CD14-positive monocyte (primary cell): ENCODE results near the gene ONECUT1. TPM values are rescaled to one million over a fixed set of nuclear protein-coding genes. Genes with fewer than 3 reads are reported as not detected.

Experiments
- DNase-seq, 3 donors: peaks; one replicate each; pipeline ENCODE4 v3.0.0-alpha.2; 2011 to 2022
- H2AFZ ChIP-seq: 2 replicates; pipeline ENCODE4 v1.6.0; 2012; ENCODE audit warnings: mild to moderate bottlenecking, low read depth, low read length, inconsistent platforms; ENCODE audit not compliant: insufficient read depth, poor library complexity, severe bottlenecking
- H3K27ac ChIP-seq, 2 donors: 1 replicate in 1 of 2; 2 replicates in 1 of 2; pipeline ENCODE4 v1.5.1; 2012 to 2013; ENCODE audit warnings: low read length in 2 of 2, control low read depth in 1 of 2, inconsistent platforms in 1 of 2, low read depth in 1 of 2, mild to moderate bottlenecking in 1 of 2
- H3K27me3 ChIP-seq, 2 donors: one replicate each; pipeline versions ENCODE4 v1.6.0 to v1.6.1; 2011 to 2013; ENCODE audit warnings: low read length in 2 of 2; ENCODE audit not compliant: control insufficient read depth in 2 of 2, insufficient read depth in 2 of 2
- H3K36me3 ChIP-seq, 2 donors: replicated peaks in 1 of 2; 1 replicate in 1 of 2; 2 replicates in 1 of 2; pipeline versions ENCODE4 v1.5.1 to v1.6.1; 2012 to 2013; ENCODE audit warnings: low read length in 2 of 2, control low read depth in 1 of 2, inconsistent platforms in 1 of 2, mild to moderate bottlenecking in 1 of 2; ENCODE audit not compliant: insufficient read depth in 2 of 2, control insufficient read depth in 1 of 2
- H3K4me1 ChIP-seq, 2 donors: 1 replicate in 1 of 2; 2 replicates in 1 of 2; pipeline versions ENCODE4 v1.5.1 to v1.6.1; 2012 to 2013; ENCODE audit warnings: low read length in 2 of 2, control low read depth in 1 of 2, inconsistent platforms in 1 of 2, mild to moderate bottlenecking in 1 of 2, moderate library complexity in 1 of 2; ENCODE audit not compliant: insufficient read depth in 2 of 2, control insufficient read depth in 1 of 2
- H3K4me2 ChIP-seq: replicated peaks from 2 replicates; pipeline ENCODE3; 2012; ENCODE audit warnings: low read length, moderate library complexity, mild to moderate bottlenecking; ENCODE audit not compliant: poor library complexity, severe bottlenecking; ENCODE audit errors: extremely low read depth
- H3K4me3 ChIP-seq, 3 experiments: fragments of 200-600 bp in 1 of 3; sonication (generic) in 1 of 3; replicated peaks in 1 of 3; 1 replicate in 2 of 3; 2 replicates in 1 of 3; pipeline ENCODE4 v1.5.1; 2011 to 2013; ENCODE audit warnings: low read length in 3 of 3, mild to moderate bottlenecking in 3 of 3, control low read depth in 2 of 3, low read depth in 2 of 3, inconsistent platforms in 1 of 3, moderate library complexity in 1 of 3
- H3K79me2 ChIP-seq: 2 replicates; pipeline ENCODE4 v1.6.0; 2012; ENCODE audit warnings: mild to moderate bottlenecking, control low read depth, inconsistent platforms, low read length, moderate library complexity; ENCODE audit not compliant: insufficient read depth
- H3K9ac ChIP-seq: 2 replicates; pipeline ENCODE4 v1.6.0; 2017; ENCODE audit warnings: low read length, mild to moderate bottlenecking; ENCODE audit not compliant: insufficient read depth, poor library complexity, severe bottlenecking
- H3K9me3 ChIP-seq, 2 donors: replicated peaks in 1 of 2; 1 replicate in 1 of 2; 2 replicates in 1 of 2; pipeline versions ENCODE4 v1.5.1 to v1.6.1; 2012 to 2013; ENCODE audit warnings: low read length in 2 of 2, control low read depth in 1 of 2; ENCODE audit not compliant: control insufficient read depth in 1 of 2, insufficient read depth in 1 of 2
- H4K20me1 ChIP-seq: 2 replicates; pipeline ENCODE4 v1.6.0; 2012; ENCODE audit warnings: mild to moderate bottlenecking, low read length, control low read depth, moderate library complexity; ENCODE audit not compliant: insufficient read depth
- H3K27ac Mint-ChIP-seq, 7 donors: one replicate each; pipeline ENCODE4 v1.8.0; 2020; ENCODE audit warnings: mild to moderate bottlenecking in 7 of 7, mixed read lengths in 7 of 7, moderate library complexity in 6 of 7, inconsistent platforms in 2 of 7
- H3K27me3 Mint-ChIP-seq, 3 donors: one replicate each; pipeline ENCODE4 v1.8.0; 2021 to 2022; ENCODE audit warnings: low read depth in 3 of 3, mild to moderate bottlenecking in 3 of 3, mixed read lengths in 3 of 3, moderate library complexity in 3 of 3, inconsistent platforms in 1 of 3
- H3K36me3 Mint-ChIP-seq, 2 donors: one replicate each; pipeline ENCODE4 v1.8.0; 2020; ENCODE audit warnings: mixed read lengths in 2 of 2, inconsistent platforms in 1 of 2, mild to moderate bottlenecking in 1 of 2
- H3K4me1 Mint-ChIP-seq: one replicate; pipeline ENCODE4 v1.8.0; 2020; ENCODE audit warnings: mild to moderate bottlenecking, mixed read lengths
- H3K4me3 Mint-ChIP-seq, 2 donors: one replicate each; pipeline ENCODE4 v1.8.0; 2020; ENCODE audit warnings: mild to moderate bottlenecking in 2 of 2, mixed read lengths in 2 of 2, moderate library complexity in 1 of 2
- H3K9me3 Mint-ChIP-seq, 7 donors: one replicate each; pipeline ENCODE4 v1.8.0; 2020 to 2022; ENCODE audit warnings: mixed read lengths in 7 of 7, mild to moderate bottlenecking in 6 of 7, moderate library complexity in 6 of 7, inconsistent platforms in 2 of 7
- CTCF ChIP-seq: fragments of 200-600 bp; IDR thresholded peaks from one replicate; pipeline ENCODE4 v1.8.0; 2022; ENCODE audit warnings: antibody characterized with exemption, mild to moderate bottlenecking
- WGBS: methylation state at CpG from one replicate; pipeline ENCODE4 v1.1.5; 2013; ENCODE audit warnings: missing lambda C conversion rate; ENCODE audit not compliant: insufficient coverage; 5-methylcytosine and 5-hydroxymethylcytosine counted together
- intact Hi-C, 2 donors: fragments of 100-400 bp; cut with micrococcal nuclease; formaldehyde crosslinking; loops; one replicate each; pipeline versions ENCODE4 v1.15.0 to v1.15.1; 2023
- polyA plus RNA-seq, 3 donors: library from polyadenylated mRNA; depleted of rRNA in 1 of 3; unstranded in 2 of 3; stranded (reverse) in 1 of 3; fragments of 300-500 nt in 2 of 3; fragments of >200 nt in 1 of 3; fragmentation: Illumina TruSeq in 2 of 3; gene quantifications; 1 replicate in 2 of 3; 2 replicates in 1 of 3; pipeline ENCODE4 v1.2.3, GENCODE V29; 2012 to 2021

Gene ONECUT1
- polyA plus RNA-seq, 3 donors, result not detected

DNA sequence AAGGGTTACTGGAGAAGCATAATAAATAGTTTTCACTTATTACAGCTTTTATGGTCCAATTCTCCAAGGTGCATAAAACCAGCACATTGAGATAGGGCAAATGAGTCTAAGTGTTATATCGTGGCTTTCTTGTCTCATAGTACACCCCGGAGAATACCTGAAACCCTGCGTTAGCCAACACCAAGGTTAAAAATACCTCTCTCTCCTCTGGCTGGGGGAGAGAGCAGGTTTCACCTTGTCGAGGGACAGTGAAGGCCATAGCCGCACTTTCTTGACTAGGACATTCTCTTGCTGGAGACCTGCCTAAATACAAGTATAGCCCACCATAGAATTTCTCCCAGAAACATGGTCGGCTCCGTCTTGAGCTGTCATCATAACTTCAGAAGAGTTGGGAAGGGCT is 59.5 kb downstream of the ONECUT1 start:
- no peak for TF ChIP-seq CTCF
- no peaks in the 10 kb centered on the region for H3K9me3 Mint-ChIP-seq
- H3K4me3 ChIP-seq, result no peak overlapping the region
- no peak for DNase-seq
- H3K9me3 ChIP-seq, result no peaks in the 10 kb centered on the region
- no peaks in the 10 kb centered on the region for H3K4me1 ChIP-seq
- H3K27ac Mint-ChIP-seq, result no peak overlapping the region
- intact Hi-C loops, result loop anchor here in 1 of 2 donors (10.0 kb wide), 1 partner anchor 396 kb away; no protein-coding TSS in a partner anchor
- H3K4me2 ChIP-seq, result no peak overlapping the region
- peaks cover 0 to 2% (median 0%) of the 10 kb centered on the region in 3 donors for H3K27me3 Mint-ChIP-seq
- no peak overlapping the region for H3K27ac ChIP-seq
- no peaks in the 10 kb centered on the region for H3K79me2 ChIP-seq
- H2AFZ ChIP-seq, result no peak overlapping the region
- H3K27me3 ChIP-seq, result no peaks in the 10 kb centered on the region
- no peaks in the 10 kb centered on the region for H4K20me1 ChIP-seq
- no peaks in the 10 kb centered on the region for H3K36me3 ChIP-seq
- H3K9ac ChIP-seq, result no peak overlapping the region
- H3K4me1 Mint-ChIP-seq, result peaks cover 15% of the 10 kb centered on the region
- H3K4me3 Mint-ChIP-seq, result no peak overlapping the region
- WGBS, result 100% methylated on average over 2 of the region's 7 CpGs
- H3K36me3 Mint-ChIP-seq, result no peaks in the 10 kb centered on the region

DNA sequence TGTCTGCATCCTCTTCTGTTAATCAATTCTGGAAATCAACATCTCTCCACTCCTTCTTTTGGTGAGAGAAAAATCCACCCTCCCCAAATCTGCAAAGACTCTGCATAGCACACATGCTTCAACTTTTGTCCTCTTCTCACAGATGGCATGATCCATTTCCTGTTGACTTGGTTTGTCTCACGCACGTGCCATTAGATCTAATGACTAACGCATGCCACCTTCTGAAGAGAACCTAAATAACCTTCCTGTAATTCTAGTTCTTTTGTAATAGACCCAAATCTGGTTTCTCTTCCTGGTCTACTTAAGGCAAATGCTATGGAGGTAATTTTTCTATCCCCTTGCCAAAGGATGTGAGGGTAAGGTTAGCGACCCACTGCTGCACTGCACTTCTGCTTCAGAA is 60.0 kb downstream of the ONECUT1 start:
- intact Hi-C loops, result loop anchor here in 1 of 2 donors (10.0 kb wide), 1 partner anchor 395 kb away; no protein-coding TSS in a partner anchor
- Histone ChIP-seq H3K79me2 (no peaks in the 10 kb centered on the region), H3K4me2 (no peak overlapping the region), H3K4me1 (no peaks in the 10 kb centered on the region), H4K20me1 (no peaks in the 10 kb centered on the region), H3K9ac (no peak overlapping the region), H2AFZ (no peak overlapping the region), H3K27ac (no peak overlapping the region), H3K36me3 (no peaks in the 10 kb centered on the region), H3K27me3 (no peaks in the 10 kb centered on the region), H3K9me3 (no peaks in the 10 kb centered on the region), H3K4me3 (no peak overlapping the region)
- 0% methylated on average over 1 of the region's 4 CpGs for WGBS
- Mint-ChIP-seq H3K9me3 (no peaks in the 10 kb centered on the region), H3K4me1 (peaks cover 15% of the 10 kb centered on the region), H3K36me3 (no peaks in the 10 kb centered on the region), H3K27ac (no peak overlapping the region), H3K27me3 (peaks cover 0 to 2% (median 0%) of the 10 kb centered on the region in 3 donors), H3K4me3 (no peak overlapping the region)
- peak; percentile 30 to 72 (median 40) for DNase-seq
- no peak for TF ChIP-seq CTCF
